Activated gamma-delta T cell (primary cell): ENCODE measurements around the gene ANKRD33B.
"Not testable (repeated sequence)": the region's sequence is repeated elsewhere in the genome, so short reads cannot be mapped to it uniquely, and the experiment has no call there.

Experiments used
- DNase-seq: peaks from one replicate; lab custom pipeline; 2025; lab: John Stamatoyannopoulos, UW

ANKRD33B gene

DNA sequence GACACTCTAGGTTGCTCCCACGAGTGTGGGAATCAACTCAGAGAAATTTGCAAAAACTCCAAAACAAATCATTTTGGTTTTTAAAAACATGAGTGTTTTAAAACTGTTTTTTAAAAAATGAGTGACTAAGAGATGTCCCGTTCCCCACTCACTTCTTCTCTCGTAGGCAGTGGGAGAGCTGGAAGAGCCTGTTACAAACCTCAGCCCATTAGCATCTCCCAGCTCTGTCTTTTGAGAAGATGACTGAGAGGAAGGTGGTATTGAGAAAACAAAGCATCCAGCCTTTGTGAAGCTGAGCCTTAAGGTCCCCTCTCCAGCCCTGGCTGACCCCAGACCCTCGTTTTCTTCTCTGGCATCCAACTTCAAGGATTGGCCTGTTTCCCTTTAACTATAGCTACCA is 4.7 kb upstream of the ANKRD33B start:
- no peak for DNase-seq

DNA sequence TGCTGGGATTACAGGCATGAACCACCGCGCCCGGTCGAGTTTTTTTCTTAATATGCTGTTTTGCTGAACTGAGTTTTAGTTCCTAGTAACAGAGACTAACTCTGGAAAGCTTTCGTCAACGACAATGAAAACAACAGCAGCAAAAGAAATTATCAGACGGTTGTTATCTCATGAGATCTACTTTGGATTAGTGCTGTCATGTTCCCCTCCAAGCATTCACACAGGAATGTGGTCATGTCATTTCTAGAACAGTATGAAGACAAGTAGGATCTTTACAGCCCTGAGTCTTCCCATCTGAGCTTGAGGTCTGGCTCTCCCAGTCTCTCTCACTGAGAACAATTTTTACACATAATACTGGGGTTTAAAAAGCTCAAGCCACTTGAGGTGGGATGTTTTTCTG is 4.0 kb upstream of the ANKRD33B start:
- DNase-seq: no peak

- peak; percentile 13 for DNase-seq
These were observed 1.4 kb upstream of the ANKRD33B start for GRCh38 chr5:10562201-10563109.

GRCh38 chr5:10563110-10563944 is 543 bp upstream of the ANKRD33B start:
- DNase-seq: peak; percentile 46

DNA sequence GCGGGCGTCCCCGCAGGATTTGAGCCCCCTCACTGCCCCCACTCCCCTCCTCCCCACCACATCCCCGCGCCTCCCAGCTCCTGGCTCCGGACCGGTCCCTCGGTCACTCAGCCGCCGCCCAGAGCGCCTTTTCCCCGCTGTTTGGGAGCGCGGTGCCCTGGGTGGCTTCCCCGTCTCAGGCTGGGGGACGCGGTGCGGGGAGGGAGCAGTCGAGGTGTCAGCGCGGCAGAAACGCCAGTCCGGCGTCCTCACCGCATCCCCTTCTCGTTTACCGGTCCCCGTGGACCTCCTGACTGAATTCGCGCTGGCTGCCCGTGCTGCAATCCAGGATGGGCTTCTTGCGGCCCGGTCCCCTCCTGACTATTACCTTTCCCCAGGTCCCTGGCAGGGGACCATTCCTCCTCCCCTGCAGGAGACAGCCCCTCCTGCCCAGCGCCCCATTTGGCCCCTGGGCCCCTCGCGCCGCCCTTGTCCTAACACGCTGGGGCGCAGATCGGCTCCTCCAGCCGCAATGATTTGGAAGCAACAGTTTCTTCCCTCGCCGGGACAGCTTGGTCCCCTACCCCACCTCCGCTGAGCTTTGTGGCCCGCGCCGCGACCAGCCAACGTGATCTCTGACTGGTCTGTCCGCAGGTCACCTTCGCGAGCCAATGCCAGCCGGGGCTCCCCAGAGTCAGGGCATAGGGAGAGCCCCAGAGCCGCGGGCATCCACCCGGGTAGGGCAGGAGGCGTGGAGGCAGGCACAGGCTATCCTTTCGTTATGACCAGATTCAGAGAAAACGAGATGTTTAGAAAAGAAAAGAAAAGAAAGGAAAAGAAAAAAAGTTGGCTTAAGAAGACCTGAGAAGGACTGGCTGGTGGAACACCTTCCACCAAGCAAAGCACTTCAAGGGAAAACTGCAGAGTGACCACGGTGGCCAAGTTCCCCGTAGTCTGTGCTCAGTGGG is 1.2 kb downstream of the ANKRD33B start:
- peak; percentile 11 for DNase-seq

DNA sequence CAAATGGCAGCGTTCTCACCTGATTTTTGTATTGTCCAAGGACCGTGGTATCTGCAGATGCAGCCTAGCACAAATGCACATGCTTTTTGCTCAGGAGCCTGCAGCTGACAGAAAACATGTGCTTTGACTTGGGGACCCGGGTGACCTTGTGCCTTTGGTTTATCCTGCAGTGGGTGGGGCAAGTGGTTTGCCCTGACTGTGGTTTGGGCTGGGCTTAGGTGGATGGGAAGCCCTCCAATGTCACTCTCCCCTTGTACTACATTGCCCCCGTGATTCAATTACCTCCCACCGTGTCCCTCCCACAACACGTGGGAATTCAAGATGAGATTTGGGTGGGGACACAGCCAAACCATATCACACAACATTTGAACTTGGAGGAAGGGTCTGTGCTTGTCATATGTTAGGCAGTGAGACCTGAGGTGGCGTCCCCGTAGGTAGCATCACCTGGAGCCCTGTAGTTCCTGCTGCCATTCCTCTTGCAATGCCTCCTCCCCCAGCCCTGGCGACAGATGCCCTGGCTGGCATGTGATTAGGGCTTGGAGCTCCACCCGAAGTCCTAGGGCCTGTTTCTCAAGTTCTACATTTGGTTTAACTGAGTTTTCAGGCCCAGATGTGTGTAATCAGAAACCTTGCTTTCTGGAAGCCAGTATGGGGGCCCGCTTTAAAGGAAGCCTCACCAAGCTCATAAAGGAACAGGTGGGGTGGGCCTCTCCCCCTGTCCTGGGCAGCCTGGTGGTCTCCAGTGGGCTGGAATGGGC is 2.1 kb downstream of the ANKRD33B start:
- DNase-seq: no peak

- DNase-seq: no peak
These were observed 2.7 kb downstream of the ANKRD33B start for GRCh38 chr5:10566543-10567068.

DNA sequence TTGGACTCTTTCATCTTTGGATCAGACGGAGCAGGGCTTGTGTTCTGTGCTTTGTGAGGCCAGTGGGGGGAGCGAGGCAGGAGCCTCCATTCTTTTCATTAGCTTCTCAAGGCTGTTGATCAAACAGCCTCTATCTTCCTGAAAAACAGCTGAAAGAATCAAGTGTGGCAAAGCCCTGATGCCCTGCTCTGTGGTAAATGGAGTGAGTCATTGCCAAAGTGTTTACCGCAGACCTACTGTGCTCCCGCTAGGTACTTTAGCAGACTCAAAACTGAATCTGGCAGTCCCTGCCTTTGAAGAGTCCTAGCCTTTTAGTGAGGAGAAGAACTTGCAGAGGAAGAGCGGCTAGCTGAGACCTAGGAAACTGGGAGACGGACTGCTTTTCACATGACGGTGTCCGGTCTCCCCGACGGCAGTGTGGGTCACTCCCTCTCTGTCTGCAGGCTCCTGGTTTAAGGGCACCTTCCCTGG is 3.3 kb downstream of the ANKRD33B start:
- no peak for DNase-seq

GRCh38 chr5:10567781-10568321 is 4.0 kb downstream of the ANKRD33B start:
- DNase-seq: no peak

- not testable (repeated sequence) for DNase-seq
These were observed 6.7 kb downstream of the ANKRD33B start for GRCh38 chr5:10570540-10570939.

DNA sequence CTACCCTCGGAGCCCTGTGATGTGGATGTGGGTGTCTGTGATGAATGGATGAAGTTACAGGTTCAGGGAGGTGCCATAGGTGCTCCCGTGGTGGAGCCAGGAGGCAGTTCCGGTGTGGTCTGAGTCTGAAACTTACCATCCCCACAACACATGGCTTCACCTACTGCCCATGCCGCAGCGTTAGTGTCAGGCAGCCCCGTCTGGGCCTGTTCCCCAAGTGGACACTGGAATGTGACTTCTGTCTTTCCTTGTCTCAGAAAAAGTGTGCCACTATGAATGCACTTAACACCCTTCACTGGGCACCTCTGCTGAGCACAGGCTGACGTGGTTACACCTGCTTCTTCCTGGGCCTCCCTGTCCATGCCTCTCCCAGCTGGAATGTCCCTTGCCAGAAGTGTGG is 8.6 kb downstream of the ANKRD33B start:
- no peak for DNase-seq

GRCh38 chr5:10573487-10574145 is 9.7 kb downstream of the ANKRD33B start:
- no peak for DNase-seq

- not testable (repeated sequence) for DNase-seq
These were observed 11.0 kb downstream of the ANKRD33B start for GRCh38 chr5:10574879-10575278.

DNA sequence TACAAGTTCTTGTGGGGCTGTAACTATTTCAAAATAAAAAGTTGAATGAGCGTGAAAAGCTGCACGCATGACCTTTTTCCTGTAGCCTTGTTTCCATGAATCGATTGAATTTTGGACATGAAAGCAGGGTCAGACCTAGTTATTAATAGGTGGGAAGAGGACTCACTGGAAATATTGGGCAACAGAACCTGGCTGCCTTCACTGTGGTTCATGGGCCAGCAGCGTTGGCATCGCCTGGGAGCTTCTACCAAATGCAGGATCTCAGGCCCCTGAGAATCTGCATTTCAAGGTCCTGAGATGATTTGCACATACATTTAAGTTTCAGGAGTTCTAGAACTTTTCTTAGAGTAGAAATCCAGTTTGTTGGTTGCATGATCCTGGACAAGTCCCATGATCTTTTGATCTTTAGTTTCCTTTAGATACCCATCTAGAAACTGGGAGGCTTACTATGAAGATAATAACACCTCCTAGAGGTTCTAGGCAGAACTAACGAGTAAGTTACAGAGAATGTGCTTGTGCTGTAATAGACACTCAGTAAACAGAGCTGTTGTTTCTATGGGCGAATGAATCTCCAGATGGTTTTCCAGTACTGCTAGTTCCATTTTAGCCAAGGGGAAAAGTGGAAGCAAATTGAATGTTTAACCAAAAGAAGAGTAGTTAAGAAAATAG is 12.4 kb downstream of the ANKRD33B start:
- no peak for DNase-seq

- DNase-seq: no peak
These were observed 12.9 kb downstream of the ANKRD33B start for GRCh38 chr5:10576790-10577189.

- no peak for DNase-seq
These were observed 13.8 kb downstream of the ANKRD33B start for GRCh38 chr5:10577371-10578292.

DNA sequence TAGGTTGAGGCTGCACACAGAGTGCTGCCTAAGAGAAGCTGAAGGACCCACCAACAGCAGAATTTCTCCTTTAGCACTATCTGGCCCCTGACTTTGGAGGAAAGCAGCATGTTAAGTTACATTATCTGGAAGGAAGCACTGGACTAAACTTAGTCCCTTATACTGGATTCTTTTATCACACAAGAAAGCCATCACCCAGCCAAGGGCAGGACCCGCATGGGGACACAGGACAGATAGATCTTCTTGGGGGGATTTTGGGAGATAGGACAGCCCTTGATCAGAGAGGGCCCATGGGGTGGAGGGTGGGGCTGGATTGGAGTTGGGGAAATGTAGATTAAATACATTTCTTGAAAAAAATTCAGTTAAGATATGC is 14.4 kb downstream of the ANKRD33B start:
- DNase-seq: no peak

GRCh38 chr5:10578869-10579268 is 15.0 kb downstream of the ANKRD33B start:
- DNase-seq: no peak
